Ovary (tissue), 3 donors: ENCODE results near the gene SMIM38.
"Not testable (repeated sequence)": the region's sequence is repeated elsewhere in the genome, so short reads cannot be mapped to it uniquely, and the experiment has no call there.

ENCODE experiments used
- EP300 ChIP-seq: sonication (generic); formaldehyde crosslinking; IDR thresholded peaks from one replicate; pipeline ENCODE4 v1.6.1; 2017; ENCODE audit warnings: antibody characterized with exemption
- POLR2A ChIP-seq: fragments of 450-650 bp; IDR thresholded peaks from one replicate; pipeline ENCODE4 v1.6.1; 2017; ENCODE audit warnings: antibody characterized with exemption, mild to moderate bottlenecking, moderate library complexity
- TF ChIP-seq, protein P1 (sequence below), 3 donors: fragments of 450-650 bp in 2 of 3; fragments of 200-600 bp in 1 of 3; IDR thresholded peaks; one replicate each; pipeline versions ENCODE4 v1.5.1 to v1.8.0; 2016 to 2022; ENCODE audit warnings: antibody characterized with exemption in 3 of 3, mild to moderate bottlenecking in 1 of 3
- donor health status: DM: no; HTN: no; CAD: no.

DNA sequence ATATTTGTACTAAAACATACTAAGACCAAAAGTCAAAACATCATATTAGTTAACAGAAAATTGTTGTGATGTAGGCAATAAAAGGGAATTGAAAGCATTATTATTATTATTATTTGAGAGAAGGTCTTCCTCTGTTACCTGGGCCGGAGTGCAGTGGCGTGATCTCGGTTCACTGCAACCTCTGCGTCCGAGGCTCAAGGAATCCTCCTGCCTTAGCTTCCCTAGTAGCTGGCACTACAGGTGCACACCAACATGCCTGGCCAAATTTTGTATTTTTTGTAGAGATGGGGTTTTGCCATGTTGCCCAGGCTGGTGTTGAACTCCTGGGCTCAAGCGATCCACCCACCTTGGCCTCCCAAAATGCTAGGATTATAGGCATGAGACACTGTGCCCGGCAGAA, 15.6 kb upstream of the SMIM38 start:
- TF ChIP-seq, protein P1, sequence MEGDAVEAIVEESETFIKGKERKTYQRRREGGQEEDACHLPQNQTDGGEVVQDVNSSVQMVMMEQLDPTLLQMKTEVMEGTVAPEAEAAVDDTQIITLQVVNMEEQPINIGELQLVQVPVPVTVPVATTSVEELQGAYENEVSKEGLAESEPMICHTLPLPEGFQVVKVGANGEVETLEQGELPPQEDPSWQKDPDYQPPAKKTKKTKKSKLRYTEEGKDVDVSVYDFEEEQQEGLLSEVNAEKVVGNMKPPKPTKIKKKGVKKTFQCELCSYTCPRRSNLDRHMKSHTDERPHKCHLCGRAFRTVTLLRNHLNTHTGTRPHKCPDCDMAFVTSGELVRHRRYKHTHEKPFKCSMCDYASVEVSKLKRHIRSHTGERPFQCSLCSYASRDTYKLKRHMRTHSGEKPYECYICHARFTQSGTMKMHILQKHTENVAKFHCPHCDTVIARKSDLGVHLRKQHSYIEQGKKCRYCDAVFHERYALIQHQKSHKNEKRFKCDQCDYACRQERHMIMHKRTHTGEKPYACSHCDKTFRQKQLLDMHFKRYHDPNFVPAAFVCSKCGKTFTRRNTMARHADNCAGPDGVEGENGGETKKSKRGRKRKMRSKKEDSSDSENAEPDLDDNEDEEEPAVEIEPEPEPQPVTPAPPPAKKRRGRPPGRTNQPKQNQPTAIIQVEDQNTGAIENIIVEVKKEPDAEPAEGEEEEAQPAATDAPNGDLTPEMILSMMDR (IDR thresholded peaks at IDR 0.05), result not testable (repeated sequence)
- TF ChIP-seq EP300, POLR2A: not testable (repeated sequence)
